Osteoblast (primary cell): ENCODE measurements around the gene TPP2. TPM values are rescaled to one million over a fixed set of nuclear protein-coding genes. Genes with fewer than 3 reads are reported as not detected.
A peak's percentile ranks its signal among the peaks of the same experiment; 100 is the strongest.

Experiments
- DNase-seq: peaks from one replicate; pipeline ENCODE4 v3.0.0; 2011; ENCODE audit warnings: low spot score, mixed read lengths; ENCODE audit not compliant: insufficient read length; ENCODE audit errors: missing footprints
- H2AFZ ChIP-seq: 2 replicates; pipeline ENCODE4 v1.6.0; 2011; ENCODE audit warnings: mild to moderate bottlenecking, low read length
- H3K27ac ChIP-seq: 2 replicates; pipeline ENCODE4 v1.5.1; 2011; ENCODE audit warnings: mild to moderate bottlenecking, low read depth, low read length, moderate library complexity
- H3K27me3 ChIP-seq: 2 replicates; pipeline ENCODE4 v1.6.0; 2012; ENCODE audit warnings: mild to moderate bottlenecking, control low read depth, inconsistent platforms, low read length, moderate library complexity; ENCODE audit not compliant: insufficient read depth
- H3K36me3 ChIP-seq: 2 replicates; pipeline ENCODE4 v1.5.1; 2011; ENCODE audit warnings: mild to moderate bottlenecking, low read length, control low read depth, moderate library complexity; ENCODE audit not compliant: insufficient read depth
- H3K4me1 ChIP-seq: 2 replicates; pipeline ENCODE4 v1.5.1; 2011; ENCODE audit warnings: mild to moderate bottlenecking, low read length, control low read depth, moderate library complexity; ENCODE audit not compliant: insufficient read depth
- H3K4me2 ChIP-seq: 2 replicates; pipeline ENCODE4 v1.6.0; 2011; ENCODE audit warnings: mild to moderate bottlenecking, low read length; ENCODE audit not compliant: insufficient read depth
- H3K4me3 ChIP-seq: fragments of 200-600 bp; sonication (generic); 3 replicates; pipeline ENCODE4 v1.5.1; 2012; ENCODE audit warnings: mild to moderate bottlenecking, low read length, inconsistent platforms; ENCODE audit not compliant: insufficient read depth
- H3K79me2 ChIP-seq: 2 replicates; pipeline ENCODE4 v1.6.0; 2012; ENCODE audit warnings: mild to moderate bottlenecking, low read length, control low read depth, inconsistent platforms; ENCODE audit not compliant: insufficient read depth
- H3K9me3 ChIP-seq: 2 replicates; pipeline ENCODE4 v1.5.1; 2011; ENCODE audit warnings: low read depth, low read length, control low read depth
- H4K20me1 ChIP-seq: 2 replicates; pipeline ENCODE4 v1.6.0; 2012; ENCODE audit warnings: mild to moderate bottlenecking, low read length, control low read depth; ENCODE audit not compliant: insufficient read depth
- CTCF ChIP-seq: IDR thresholded peaks from 2 replicates; pipeline ENCODE4 v1.5.1; 2011; ENCODE audit warnings: mild to moderate bottlenecking, low read depth, low read length, moderate library complexity; ENCODE audit errors: extremely low read depth
- total RNA-seq: library from RNA; depleted of rRNA; stranded (reverse); fragments of >200 nt; gene quantifications from 2 replicates; pipeline ENCODE4 v1.2.3, GENCODE V29; 2012

The TPP2 gene
- 57.5 and 58.9 TPM in 2 replicates for total RNA-seq

DNA sequence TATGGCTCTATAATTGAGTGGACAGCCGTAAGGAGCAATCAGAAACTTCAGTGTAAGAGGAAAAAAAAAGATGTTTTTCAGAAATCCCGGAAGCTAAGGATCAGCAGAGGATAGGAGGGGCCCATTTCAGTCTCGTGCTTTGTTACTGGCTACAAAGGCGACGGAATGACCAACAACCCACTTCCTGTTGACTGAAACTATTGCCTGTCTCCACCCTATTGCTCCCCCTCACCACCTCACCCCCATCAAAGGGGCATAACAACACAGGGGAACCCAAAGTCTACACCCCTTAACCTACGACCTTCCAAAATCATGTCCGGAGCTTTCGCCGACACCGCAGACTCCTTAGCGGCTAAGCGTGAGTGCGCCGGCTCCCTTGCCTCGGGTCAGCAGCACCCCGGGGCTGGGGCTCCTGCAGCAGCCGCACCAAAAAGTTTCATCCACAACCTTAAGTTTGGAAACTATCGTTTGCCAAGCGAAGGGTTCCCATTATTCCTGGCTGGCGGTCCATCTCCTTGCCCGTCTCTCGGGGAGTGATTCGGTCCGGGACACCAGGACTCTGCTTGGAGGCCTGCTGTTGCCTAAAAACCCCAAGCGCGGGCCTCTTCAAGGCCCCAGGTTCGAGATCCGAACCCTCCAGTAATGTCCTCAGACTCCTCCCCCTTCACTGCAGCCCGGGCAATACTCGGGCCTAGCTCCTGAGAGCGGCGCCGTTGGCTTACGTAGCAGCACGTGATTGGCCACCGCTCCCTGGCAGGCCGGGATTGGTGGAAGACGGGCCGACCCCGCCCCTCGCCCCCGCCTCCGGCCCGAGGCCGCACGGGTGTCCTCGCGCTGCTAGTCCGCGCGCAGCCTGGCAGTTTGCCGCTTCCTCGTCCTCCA is at the start of gene TPP2:
Gene TPP2 (plus strand): TSS at position 840 of the 882 bp plus-strand sequence. CDS start 53 bp downstream, outside the sequence.
- Histone ChIP-seq H3K9me3 (no peaks in the 10 kb centered on the region), H3K27ac (peak within 1 kb of the TSS; percentile 95), H3K4me1 (peaks cover 20% of the 10 kb centered on the region), H3K27me3 (no peaks in the 10 kb centered on the region), H3K36me3 (no peaks in the 10 kb centered on the region), H3K4me3 (peak within 1 kb of the TSS; percentile 80), H3K4me2 (peak within 1 kb of the TSS; percentile 99), H4K20me1 (peaks cover 26% of the 10 kb centered on the region), H3K79me2 (peaks cover 58% of the 10 kb centered on the region), H2AFZ (peak within 1 kb of the TSS; percentile 94)
- peak; percentile 99 for DNase-seq
- TF ChIP-seq CTCF: no peak

DNA sequence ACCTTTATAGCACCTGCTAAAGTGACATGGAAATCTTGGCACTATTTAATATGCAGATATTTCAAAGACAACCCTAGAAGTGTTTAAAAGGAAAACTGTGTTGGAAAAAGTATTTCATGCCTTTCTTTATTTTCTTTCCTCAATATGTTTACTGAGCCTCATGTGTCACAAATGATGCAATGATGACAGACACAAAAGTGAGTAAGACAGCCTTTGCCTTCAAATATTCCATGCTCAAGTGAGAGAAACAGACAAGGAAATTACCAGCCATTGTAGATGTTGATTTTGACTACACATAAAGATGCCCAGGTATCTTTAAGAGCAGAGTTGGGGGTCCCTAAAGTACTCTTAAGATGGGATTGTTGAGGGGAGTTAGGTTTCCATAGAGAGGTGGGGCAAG is 48.0 kb upstream of the TPP2 start:
- H3K79me2 ChIP-seq: no peaks in the 10 kb centered on the region
- no peaks in the 10 kb centered on the region for H3K27me3 ChIP-seq
- H4K20me1 ChIP-seq: no peaks in the 10 kb centered on the region
- H3K36me3 ChIP-seq: no peaks in the 10 kb centered on the region
- no peak overlapping the region for H3K4me2 ChIP-seq
- H2AFZ ChIP-seq: no peak overlapping the region
- no peak overlapping the region for H3K27ac ChIP-seq
- H3K9me3 ChIP-seq: no peaks in the 10 kb centered on the region
- H3K4me3 ChIP-seq: no peak overlapping the region
- no peak for DNase-seq
- no peaks in the 10 kb centered on the region for H3K4me1 ChIP-seq
- TF ChIP-seq CTCF: no peak

DNA sequence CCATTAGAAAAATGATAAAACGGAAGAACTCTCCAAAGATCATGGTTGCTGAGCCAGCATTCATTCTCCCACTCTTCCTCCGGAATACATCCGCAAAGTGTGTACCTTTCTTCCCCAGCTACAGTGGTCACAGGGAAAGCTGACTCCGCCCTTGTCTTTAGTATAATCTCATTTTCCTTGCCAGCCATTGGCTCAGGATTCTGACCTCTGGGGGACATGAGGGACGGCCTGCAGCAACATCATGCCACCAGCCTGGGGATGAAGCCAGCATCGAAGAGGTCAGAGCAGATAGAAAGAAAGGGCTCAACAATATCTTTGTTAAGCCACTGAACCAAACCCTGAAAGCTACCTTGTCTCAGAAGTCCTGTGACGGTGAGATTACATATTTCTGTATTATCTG is 46.3 kb upstream of the TPP2 start:
- Histone ChIP-seq H4K20me1 (no peaks in the 10 kb centered on the region), H2AFZ (no peak overlapping the region), H3K4me2 (no peak overlapping the region), H3K36me3 (no peaks in the 10 kb centered on the region), H3K9me3 (no peaks in the 10 kb centered on the region), H3K79me2 (no peaks in the 10 kb centered on the region), H3K4me3 (no peak overlapping the region), H3K27me3 (no peaks in the 10 kb centered on the region), H3K4me1 (no peaks in the 10 kb centered on the region), H3K27ac (no peak overlapping the region)
- no peak for DNase-seq
- no peak for TF ChIP-seq CTCF

DNA sequence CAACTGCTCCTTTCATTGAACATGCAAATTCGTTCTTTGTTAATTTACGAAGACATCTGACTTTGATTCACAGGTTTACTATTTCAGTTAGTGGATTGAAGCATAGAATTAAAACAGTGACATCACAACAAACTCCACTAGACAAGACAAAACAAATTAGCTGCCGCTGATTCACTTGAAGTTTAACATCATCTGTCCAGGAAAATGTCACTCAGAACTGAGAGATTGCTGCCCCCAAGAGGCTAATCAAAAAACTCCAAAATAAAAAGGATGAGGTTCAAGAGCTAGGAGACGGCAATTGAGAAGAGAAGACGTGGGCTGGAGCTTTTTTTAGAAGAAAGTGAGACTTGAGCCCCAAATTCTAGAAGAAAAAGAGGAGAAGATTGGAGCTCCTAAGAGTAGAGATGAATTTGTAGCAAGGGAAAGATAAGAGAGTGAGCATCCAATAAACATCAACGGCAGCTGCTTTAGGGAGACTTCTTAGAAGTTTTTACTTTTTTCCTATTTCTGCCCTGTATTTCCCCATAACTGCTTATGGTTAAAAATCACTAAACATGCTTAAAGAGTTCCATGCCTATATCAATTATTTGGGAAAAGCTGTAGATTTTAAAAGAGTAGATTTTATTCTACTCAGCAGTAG is 40.8 kb upstream of the TPP2 start:
- peak; percentile 54 for TF ChIP-seq CTCF
- Histone ChIP-seq H3K4me1 (no peaks in the 10 kb centered on the region), H4K20me1 (no peaks in the 10 kb centered on the region), H3K36me3 (no peaks in the 10 kb centered on the region), H3K4me3 (no peak overlapping the region), H3K4me2 (peak overlapping the region; percentile 59), H3K27ac (no peak overlapping the region), H3K27me3 (no peaks in the 10 kb centered on the region), H3K9me3 (no peaks in the 10 kb centered on the region), H3K79me2 (no peaks in the 10 kb centered on the region), H2AFZ (no peak overlapping the region)
- DNase-seq: no peak
